ENCODE results near the gene TBX15.

Gene TBX15

GRCh38 chr1:118988186-118989005, at the start of gene TBX15:
TBX15 (minus strand) TSS chr1:118988343; CDS start chr1:118987795, 548 bp downstream.
- peak; percentile 77 for DNase-seq (ENCODE audit: low read depth)

- no peak for DNase-seq (ENCODE audit: low read depth)
Observed at GRCh38 chr1:119034359-119034758, 46.2 kb upstream of the TBX15 start.

- DNase-seq (ENCODE audit: low read depth), result no peak
Observed at GRCh38 chr1:119032986-119033385, 44.8 kb upstream of the TBX15 start.

- no peak for DNase-seq (ENCODE audit: low read depth)
Observed at GRCh38 chr1:119027759-119028158, 39.6 kb upstream of the TBX15 start.

- DNase-seq (ENCODE audit: low read depth), result no peak
Observed at GRCh38 chr1:119026956-119027355, 38.8 kb upstream of the TBX15 start.

GRCh38 chr1:119015547-119015946, 27.4 kb upstream of the TBX15 start:
- no peak for DNase-seq (ENCODE audit: low read depth)

- no peak for DNase-seq (ENCODE audit: low read depth)
Observed at GRCh38 chr1:119012383-119012782, 24.2 kb upstream of the TBX15 start.

GRCh38 chr1:119011706-119012105, 23.6 kb upstream of the TBX15 start:
- DNase-seq (ENCODE audit: low read depth), result no peak

GRCh38 chr1:119011116-119011515, 23.0 kb upstream of the TBX15 start:
- DNase-seq (ENCODE audit: low read depth), result no peak

- DNase-seq (ENCODE audit: low read depth), result no peak
Observed at GRCh38 chr1:119010201-119010600, 22.1 kb upstream of the TBX15 start.

GRCh38 chr1:119009312-119009655, 21.1 kb upstream of the TBX15 start:
- DNase-seq (ENCODE audit: low read depth), result no peak

GRCh38 chr1:119008483-119009311, 20.6 kb upstream of the TBX15 start:
- no peak for DNase-seq (ENCODE audit: low read depth)

- no peak for DNase-seq (ENCODE audit: low read depth)
Observed at GRCh38 chr1:119007670-119008482, 19.7 kb upstream of the TBX15 start.

- no peak for DNase-seq (ENCODE audit: low read depth)
Observed at GRCh38 chr1:119007339-119007669, 19.2 kb upstream of the TBX15 start.

- no peak for DNase-seq (ENCODE audit: low read depth)
Observed at GRCh38 chr1:119006406-119007279, 18.5 kb upstream of the TBX15 start.

- no peak for DNase-seq (ENCODE audit: low read depth)
Observed at GRCh38 chr1:119005724-119006405, 17.7 kb upstream of the TBX15 start.

GRCh38 chr1:119004781-119005180, 16.6 kb upstream of the TBX15 start:
- no peak for DNase-seq (ENCODE audit: low read depth)

GRCh38 chr1:119004129-119004527, 16.0 kb upstream of the TBX15 start:
- no peak for DNase-seq (ENCODE audit: low read depth)

- no peak for DNase-seq (ENCODE audit: low read depth)
Observed at GRCh38 chr1:119003413-119004128, 15.4 kb upstream of the TBX15 start.

GRCh38 chr1:119002028-119002686, 14.0 kb upstream of the TBX15 start:
- peak; percentile 88 for DNase-seq (ENCODE audit: low read depth)
